HEK293T (cell line): ENCODE measurements around the gene VNN1.

Source experiments
- CTCF ChIA-PET: fragments of 350-600 bp; formaldehyde crosslinking; extraction: SDS; loops from one replicate; lab custom pipeline; 2021; ENCODE audit warnings: antibody characterized with exemption, inconsistent platforms; lab: Yijun Ruan, JAX
- POLR2A ChIA-PET: fragments of 350-600 bp; formaldehyde crosslinking; extraction: SDS; loops from one replicate; lab custom pipeline; 2020; ENCODE audit warnings: antibody characterized with exemption, inconsistent platforms; lab: Yijun Ruan, JAX
- DNase-seq: peaks from one replicate; pipeline ENCODE4 v3.0.0; 2012; ENCODE audit warnings: mixed read lengths; ENCODE audit errors: extremely low spot score
- ARNT ChIP-seq: fragments of 450-650 bp; IDR thresholded peaks from 2 replicates; pipeline ENCODE4 v1.6.1; 2017; ENCODE audit warnings: mild to moderate bottlenecking
- BHLHE40 ChIP-seq: fragments of 450-650 bp; IDR thresholded peaks from 2 replicates; pipeline ENCODE4 v1.6.1; 2016; ENCODE audit warnings: mild to moderate bottlenecking, moderate library complexity, borderline replicate concordance
- CTBP1 ChIP-seq: fragments of 450-650 bp; IDR thresholded peaks from 2 replicates; pipeline ENCODE4 v1.6.1; 2016; ENCODE audit warnings: borderline replicate concordance
- ELF4 ChIP-seq: fragments of 450-650 bp; IDR thresholded peaks from 2 replicates; pipeline ENCODE4 v1.6.1; 2017; ENCODE audit warnings: antibody characterized with exemption
- FOXA1 ChIP-seq: fragments of 450-650 bp; IDR thresholded peaks from 2 replicates; pipeline ENCODE4 v1.6.1; 2016; ENCODE audit warnings: mild to moderate bottlenecking
- FOXK2 ChIP-seq: fragments of 450-650 bp; IDR thresholded peaks from 2 replicates; pipeline ENCODE4 v1.6.1; 2016; ENCODE audit warnings: mild to moderate bottlenecking
- FOXM1 ChIP-seq: fragments of 450-650 bp; IDR thresholded peaks from 2 replicates; pipeline ENCODE4 v1.6.1; 2017; ENCODE audit warnings: mild to moderate bottlenecking, borderline replicate concordance
- HDGF ChIP-seq: fragments of 450-650 bp; IDR thresholded peaks from 2 replicates; pipeline ENCODE4 v1.6.1; 2017; ENCODE audit warnings: antibody characterized with exemption, borderline replicate concordance
- L3MBTL2 ChIP-seq: fragments of 450-650 bp; conservative IDR thresholded peaks from 2 replicates; pipeline ENCODE4 v1.6.1; 2016; ENCODE audit warnings: mild to moderate bottlenecking
- LEF1 ChIP-seq: fragments of 450-650 bp; IDR thresholded peaks from 2 replicates; pipeline ENCODE4 v1.6.1; 2017; ENCODE audit warnings: mild to moderate bottlenecking, borderline replicate concordance
- NFRKB ChIP-seq: fragments of 450-650 bp; IDR thresholded peaks from 2 replicates; pipeline ENCODE4 v1.6.1; 2016; ENCODE audit warnings: mild to moderate bottlenecking, moderate library complexity
- SP1 ChIP-seq: fragments of 450-650 bp; IDR thresholded peaks from 2 replicates; pipeline ENCODE4 v1.6.1; 2017
- SUZ12 ChIP-seq: fragments of 450-650 bp; IDR thresholded peaks from 2 replicates; pipeline ENCODE4 v1.6.1; 2016; ENCODE audit warnings: mild to moderate bottlenecking
- TARDBP ChIP-seq: fragments of 450-650 bp; IDR thresholded peaks from 2 replicates; pipeline ENCODE4 v1.6.1; 2016
- ZNF384 ChIP-seq: fragments of 450-650 bp; IDR thresholded peaks from 2 replicates; pipeline ENCODE4 v1.6.1; 2016
- TF ChIP-seq, protein P1 (sequence below): fragments of 450-650 bp; IDR thresholded peaks from 2 replicates; pipeline ENCODE4 v1.6.1; 2016

Gene VNN1

DNA sequence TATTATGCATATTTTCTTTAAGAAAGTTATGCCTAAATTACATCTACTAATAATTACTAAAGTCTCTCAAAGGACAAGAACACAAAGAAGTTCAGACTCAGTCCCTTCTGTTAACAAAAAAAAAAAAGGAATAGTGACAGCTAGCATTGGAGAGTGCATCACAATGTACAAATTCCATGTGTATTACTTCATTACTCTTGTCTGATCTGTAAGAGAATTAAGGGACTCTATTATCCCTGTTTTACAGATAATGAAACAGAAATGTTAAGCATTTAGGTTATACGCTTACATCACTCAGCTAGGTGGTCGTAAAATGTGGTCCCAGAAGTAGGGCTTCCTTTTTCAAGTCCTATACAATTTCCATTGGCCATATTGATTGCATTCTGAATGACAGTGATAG lies 17.2 kb upstream of the VNN1 start:
- ChIA-PET POLR2A (no interaction called here), CTCF (no interaction called here)
- no peak for DNase-seq
- TF ChIP-seq, protein P1, sequence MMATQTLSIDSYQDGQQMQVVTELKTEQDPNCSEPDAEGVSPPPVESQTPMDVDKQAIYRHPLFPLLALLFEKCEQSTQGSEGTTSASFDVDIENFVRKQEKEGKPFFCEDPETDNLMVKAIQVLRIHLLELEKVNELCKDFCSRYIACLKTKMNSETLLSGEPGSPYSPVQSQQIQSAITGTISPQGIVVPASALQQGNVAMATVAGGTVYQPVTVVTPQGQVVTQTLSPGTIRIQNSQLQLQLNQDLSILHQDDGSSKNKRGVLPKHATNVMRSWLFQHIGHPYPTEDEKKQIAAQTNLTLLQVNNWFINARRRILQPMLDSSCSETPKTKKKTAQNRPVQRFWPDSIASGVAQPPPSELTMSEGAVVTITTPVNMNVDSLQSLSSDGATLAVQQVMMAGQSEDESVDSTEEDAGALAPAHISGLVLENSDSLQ: no peak
- TF ChIP-seq ELF4: no peak
- no peak for TF ChIP-seq LEF1
- TF ChIP-seq FOXA1: no peak
- TF ChIP-seq FOXK2: no peak
- no peak for TF ChIP-seq SUZ12
- TF ChIP-seq SP1: no peak
- no peak for TF ChIP-seq L3MBTL2
- no peak for TF ChIP-seq FOXM1
- TF ChIP-seq ZNF384: no peak
- TF ChIP-seq ARNT: no peak
- TF ChIP-seq BHLHE40: no peak

DNA sequence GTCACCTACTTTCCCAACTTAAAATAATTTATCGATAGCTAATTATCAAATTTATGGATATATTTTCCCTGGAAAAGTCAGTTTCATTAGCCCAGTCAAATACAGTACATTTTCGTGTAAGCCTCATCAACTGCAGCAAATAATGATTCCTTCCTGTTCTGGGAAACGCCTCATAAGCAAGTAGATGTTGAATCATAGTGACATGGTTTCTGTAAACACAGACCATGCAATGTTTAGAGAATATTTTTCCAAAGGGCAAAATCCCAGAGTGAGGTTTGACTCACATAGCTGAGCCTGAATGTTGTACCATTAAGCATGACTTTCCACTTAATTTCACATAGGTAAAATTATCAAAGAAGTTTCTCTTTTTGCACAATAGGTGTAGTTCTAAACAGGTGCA lies 16.7 kb upstream of the VNN1 start:
- DNase-seq: no peak
- POLR2A ChIA-PET: no interaction called here
- CTCF ChIA-PET: no interaction called here
- TF ChIP-seq CTBP1 (no peak), L3MBTL2 (no peak), SP1 (no peak)

DNA sequence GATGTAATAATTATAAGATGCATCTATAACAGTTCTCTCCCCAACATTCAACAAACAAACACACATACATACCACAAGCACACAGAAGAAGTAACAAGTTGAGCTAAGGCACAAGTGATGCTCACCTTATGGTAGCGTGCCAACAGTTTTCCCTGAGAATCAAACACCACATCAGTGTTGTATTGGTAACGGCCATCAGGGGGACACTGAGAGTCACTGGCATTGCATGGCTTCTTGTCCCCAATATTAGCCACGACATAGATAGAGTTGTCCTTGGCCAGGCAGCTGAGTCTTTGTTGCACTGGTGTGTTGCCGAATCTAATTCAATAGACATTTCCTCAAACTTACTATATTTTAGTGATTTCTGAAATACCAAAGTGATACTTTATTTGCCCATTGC lies 14.8 kb upstream of the VNN1 start:
- TF ChIP-seq BHLHE40 (no peak), HDGF (no peak), SP1 (no peak), FOXA1 (no peak), FOXK2 (no peak), ZNF384 (no peak), TARDBP (no peak), LEF1 (no peak), SUZ12 (no peak), CTBP1 (no peak), ELF4 (no peak), NFRKB (no peak), L3MBTL2 (no peak)
- TF ChIP-seq, protein P1: no peak
- ChIA-PET POLR2A (no interaction called here), CTCF (interaction anchor here (0.6 kb wide), 2 partner anchors 130 to 780 kb away, joined by 3 read pairs; no protein-coding TSS in a partner anchor)
- DNase-seq: no peak

DNA sequence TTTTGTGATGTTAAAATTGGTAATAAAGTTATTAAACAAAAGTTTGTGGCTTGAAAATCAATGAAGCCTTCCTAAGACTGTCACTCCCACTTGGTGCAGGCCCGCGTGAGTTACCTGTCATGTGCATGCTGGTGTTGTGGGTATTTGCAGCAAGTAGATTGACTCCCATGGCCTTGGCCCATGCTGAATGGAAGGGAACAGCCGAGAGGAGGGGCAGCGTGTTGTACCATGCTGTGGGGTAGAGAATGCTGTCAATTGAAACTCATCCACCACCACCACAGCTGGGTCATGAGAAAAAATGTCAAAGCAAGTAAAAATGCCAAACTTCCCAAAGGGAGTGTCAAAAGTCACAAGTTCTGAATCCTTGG lies 12.7 kb upstream of the VNN1 start:
- ChIA-PET POLR2A (no interaction called here), CTCF (no interaction called here)
- no peak for DNase-seq
- no peak for TF ChIP-seq ARNT
- TF ChIP-seq ELF4: no peak
- no peak for TF ChIP-seq HDGF
- TF ChIP-seq FOXA1: no peak
- TF ChIP-seq CTBP1: no peak
- no peak for TF ChIP-seq NFRKB
- TF ChIP-seq LEF1: no peak
- TF ChIP-seq L3MBTL2: no peak

DNA sequence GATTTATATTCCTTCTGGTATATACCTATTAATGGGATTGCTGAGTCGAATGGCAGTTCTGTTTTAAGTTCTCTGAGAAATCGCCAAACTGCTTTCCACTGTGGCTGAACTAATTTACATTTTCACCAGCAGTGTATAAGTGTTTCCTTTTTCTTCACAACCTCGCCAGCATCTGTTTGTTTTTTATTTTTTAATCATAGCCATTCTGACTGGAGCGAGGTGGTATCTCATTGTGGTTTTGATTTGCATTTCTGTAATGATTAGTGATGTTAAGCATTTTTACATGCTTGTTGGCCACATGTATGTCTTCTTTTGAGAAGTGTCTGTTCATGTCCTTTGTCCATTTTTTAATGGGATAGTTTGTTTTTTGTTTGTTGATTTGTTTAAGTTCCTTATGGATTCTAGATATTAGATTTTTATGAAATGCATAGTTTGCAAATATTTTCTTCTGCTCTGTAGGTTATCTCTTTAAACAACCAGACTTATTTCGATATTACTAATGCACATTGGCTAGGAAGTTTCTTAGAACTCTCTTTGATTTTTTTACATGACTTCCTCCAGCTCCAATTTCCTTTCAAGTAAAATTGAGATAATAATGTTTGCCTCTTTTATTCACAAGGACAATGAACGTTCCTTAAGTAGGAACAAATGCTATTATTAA lies 12.2 kb upstream of the VNN1 start:
- ChIA-PET POLR2A (no interaction called here), CTCF (no interaction called here)
- no peak for DNase-seq
- TF ChIP-seq, protein P1: no peak
- no peak for TF ChIP-seq BHLHE40
- TF ChIP-seq FOXA1: no peak

DNA sequence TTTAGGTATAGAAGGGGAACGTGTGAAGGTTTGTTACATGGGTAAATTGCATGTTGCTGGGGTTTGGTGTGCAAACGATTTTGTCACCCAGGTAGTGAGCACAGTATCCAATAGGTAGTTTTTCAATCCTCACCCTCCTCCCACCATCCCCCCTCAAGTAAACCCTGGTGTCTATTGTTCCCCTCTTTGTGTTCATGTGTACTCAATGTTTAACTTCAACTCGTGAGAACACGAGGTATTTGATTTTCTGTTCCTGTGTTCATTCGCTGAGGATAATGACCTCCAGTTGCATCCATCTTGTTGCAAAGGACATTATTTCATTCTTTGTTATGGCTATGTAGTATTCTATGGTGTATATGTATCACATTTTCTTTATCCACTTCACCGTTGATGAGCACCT lies 11.6 kb upstream of the VNN1 start:
- POLR2A ChIA-PET: no interaction called here

More for the DNA sequence above, 11.6 kb upstream of the VNN1 start:
- no peak for TF ChIP-seq NFRKB
- no peak for TF ChIP-seq ELF4
- TF ChIP-seq LEF1: no peak
- no peak for TF ChIP-seq L3MBTL2
- no peak for TF ChIP-seq BHLHE40
- no peak for TF ChIP-seq FOXM1
- TF ChIP-seq, protein P1: no peak
- no peak for TF ChIP-seq ZNF384
- no peak for TF ChIP-seq CTBP1
- TF ChIP-seq FOXA1: no peak
- TF ChIP-seq SP1: no peak
- no peak for TF ChIP-seq TARDBP
- TF ChIP-seq HDGF: no peak
- TF ChIP-seq SUZ12: no peak
- CTCF ChIA-PET: no interaction called here
- DNase-seq: no peak
